H1 (cell line): ENCODE measurements around the gene ATP6V1E1. TPM values are rescaled to one million over a fixed set of nuclear protein-coding genes. Genes with fewer than 3 reads are reported as not detected.

ENCODE experiments used
- CTCF ChIA-PET: fragments of 300-600 bp; sonication (Branson Sonifier 250); formaldehyde crosslinking; loops from one replicate; lab custom pipeline; 2021; ENCODE audit not compliant: partially characterized antibody; lab: Charles Lee
- POLR2A ChIA-PET: fragments of 300-600 bp; sonication (Branson Sonifier 250); formaldehyde crosslinking; loops from one replicate; lab custom pipeline; 2021; ENCODE audit warnings: inconsistent platforms; ENCODE audit not compliant: partially characterized antibody; lab: Charles Lee
- DNase-seq, 2 experiments: peaks; one replicate each; pipeline versions ENCODE4 v3.0.0 to v3.0.0-alpha.2; 2010 to 2022; ENCODE audit warnings: low spot score in 2 of 2, low read depth in 1 of 2, mixed read lengths in 1 of 2
- FAIRE-seq: peaks from 2 replicates; lab custom pipeline; 2011; peaks lifted over from hg19 to GRCh38; lab: Jason Lieb, UNC
- H2AFZ ChIP-seq: 2 replicates; pipeline ENCODE4 v1.8.1; 2012; ENCODE audit warnings: low read length, inconsistent platforms
- H2AK5ac ChIP-seq: 2 replicates; pipeline ENCODE4 v1.6.1; 2013; ENCODE audit warnings: low read depth, low read length
- H2BK120ac ChIP-seq: replicated peaks from 2 replicates; pipeline ENCODE3; 2013; ENCODE audit warnings: low read depth, low read length, inconsistent platforms
- H2BK12ac ChIP-seq: 2 replicates; pipeline ENCODE4 v1.6.1; 2013; ENCODE audit warnings: low read depth, low read length
- H2BK15ac ChIP-seq: 2 replicates; pipeline ENCODE4 v1.6.1; 2013; ENCODE audit warnings: low read length
- H2BK20ac ChIP-seq: 2 replicates; pipeline ENCODE4 v1.6.1; 2013; ENCODE audit warnings: low read length
- H2BK5ac ChIP-seq: 2 replicates; pipeline ENCODE4 v1.6.1; 2013; ENCODE audit warnings: low read depth, low read length
- H3K14ac ChIP-seq: 2 replicates; pipeline ENCODE4 v1.6.1; 2013; ENCODE audit warnings: inconsistent platforms; ENCODE audit not compliant: insufficient read length
- H3K18ac ChIP-seq: 2 replicates; pipeline ENCODE4 v1.6.1; 2013; ENCODE audit warnings: low read length; ENCODE audit errors: extremely low read depth
- H3K23ac ChIP-seq: 2 replicates; pipeline ENCODE4 v1.6.1; 2013; ENCODE audit warnings: inconsistent platforms; ENCODE audit not compliant: insufficient read length
- H3K23me2 ChIP-seq: 2 replicates; pipeline ENCODE4 v1.6.1; 2013; ENCODE audit warnings: low read depth, low read length
- H3K27ac ChIP-seq: 2 replicates; pipeline ENCODE4 v1.6.1; 2011; ENCODE audit warnings: low read depth, low read length, inconsistent platforms
- H3K27me3 ChIP-seq, 4 experiments: replicated peaks in 1 of 4; 1 replicate in 1 of 4; 2 replicates in 3 of 4; pipeline versions ENCODE4 v1.6.1 to v1.8.1; 2011 to 2013; ENCODE audit warnings: low read length in 3 of 4, mild to moderate bottlenecking in 3 of 4, inconsistent platforms in 2 of 4, mixed read lengths in 2 of 4, moderate library complexity in 1 of 4; ENCODE audit not compliant: control insufficient read depth in 3 of 4, insufficient read depth in 3 of 4; ENCODE audit errors: extremely low read depth in 1 of 4
- H3K36me3 ChIP-seq, 4 experiments: 2 replicates each; pipeline versions ENCODE4 v1.6.1 to v1.8.1; 2011 to 2013; ENCODE audit warnings: mild to moderate bottlenecking in 4 of 4, low read length in 3 of 4, moderate library complexity in 2 of 4, control low read depth in 1 of 4, inconsistent platforms in 1 of 4; ENCODE audit not compliant: insufficient read depth in 4 of 4, control insufficient read depth in 2 of 4
- H3K4ac ChIP-seq: replicated peaks from 2 replicates; pipeline ENCODE3; 2013; ENCODE audit warnings: low read length, low read depth, mixed read lengths, inconsistent platforms; ENCODE audit not compliant: insufficient read length
- H3K4me1 ChIP-seq, 4 experiments: replicated peaks in 1 of 4; 1 replicate in 1 of 4; 2 replicates in 3 of 4; pipeline versions ENCODE4 v1.6.1 to v1.8.1; 2011 to 2013; ENCODE audit warnings: low read length in 3 of 4, inconsistent platforms in 2 of 4, mixed read lengths in 1 of 4; ENCODE audit not compliant: insufficient read depth in 4 of 4, control insufficient read depth in 3 of 4
- H3K4me2 ChIP-seq, 2 experiments: 2 replicates each; pipeline versions ENCODE4 v1.6.1 to v1.8.1; 2011 to 2013; ENCODE audit warnings: low read depth in 2 of 2, low read length in 2 of 2, control low read depth in 1 of 2, inconsistent platforms in 1 of 2, mild to moderate bottlenecking in 1 of 2; ENCODE audit not compliant: insufficient read depth in 1 of 2
- H3K4me3 ChIP-seq, 4 experiments: fragments of 200-600, 300-600 bp in 1 of 4; sonication (generic), shearing (Covaris generic), sonication (Bioruptor Twin) in 1 of 4; 2 replicates each; pipeline versions ENCODE4 v1.5.1 to v1.8.1; 2011 to 2016; ENCODE audit warnings: low read length in 4 of 4, low read depth in 3 of 4, control low read depth in 2 of 4, inconsistent platforms in 2 of 4, mild to moderate bottlenecking in 2 of 4, mixed read lengths in 1 of 4, moderate library complexity in 1 of 4; ENCODE audit not compliant: insufficient read depth in 2 of 4; ENCODE audit errors: extremely low read depth in 1 of 4
- H3K56ac ChIP-seq: replicated peaks from 2 replicates; pipeline ENCODE3; 2013; ENCODE audit warnings: low read depth, mild to moderate bottlenecking, mixed read lengths, low read length, inconsistent platforms; ENCODE audit not compliant: insufficient read length
- H3K79me1 ChIP-seq: 2 replicates; pipeline ENCODE4 v1.6.1; 2013; ENCODE audit warnings: low read depth, low read length, control low read depth
- H3K79me2 ChIP-seq, 2 experiments: 2 replicates each; pipeline versions ENCODE4 v1.6.1 to v1.8.1; 2012 to 2013; ENCODE audit warnings: low read length in 2 of 2, mild to moderate bottlenecking in 2 of 2, inconsistent platforms in 1 of 2; ENCODE audit not compliant: insufficient read depth in 2 of 2, control insufficient read depth in 1 of 2
- H3K9ac ChIP-seq, 4 experiments: replicated peaks in 1 of 4; 1 replicate in 1 of 4; 2 replicates in 3 of 4; pipeline versions ENCODE4 v1.6.1 to v1.8.1; 2011 to 2013; ENCODE audit warnings: low read depth in 3 of 4, low read length in 3 of 4, control low read depth in 2 of 4, mild to moderate bottlenecking in 2 of 4, moderate library complexity in 2 of 4, inconsistent platforms in 1 of 4; ENCODE audit errors: extremely low read depth in 1 of 4
- H3K9me3 ChIP-seq, 2 experiments: 2 replicates each; pipeline versions ENCODE4 v1.6.1 to v1.8.1; 2012 to 2013; ENCODE audit warnings: mild to moderate bottlenecking in 2 of 2, moderate library complexity in 2 of 2, control low read depth in 1 of 2, inconsistent platforms in 1 of 2, low read depth in 1 of 2, low read length in 1 of 2, mixed read lengths in 1 of 2; ENCODE audit not compliant: insufficient read depth in 2 of 2
- H4K20me1 ChIP-seq, 2 experiments: replicated peaks in 1 of 2; 2 replicates each; pipeline versions ENCODE3 to v1.8.1; 2011 to 2013; ENCODE audit warnings: inconsistent platforms in 2 of 2, low read length in 2 of 2, mild to moderate bottlenecking in 1 of 2; ENCODE audit not compliant: insufficient read depth in 2 of 2, control insufficient read depth in 1 of 2
- H4K5ac ChIP-seq: 2 replicates; pipeline ENCODE4 v1.6.1; 2013; ENCODE audit warnings: low read length, low read depth, mixed read lengths, inconsistent platforms; ENCODE audit not compliant: insufficient read length
- H4K8ac ChIP-seq: 2 replicates; pipeline ENCODE4 v1.8.0; 2013; ENCODE audit warnings: mild to moderate bottlenecking, moderate library complexity, low read length, inconsistent platforms; ENCODE audit not compliant: insufficient read depth; ENCODE audit errors: extremely low read depth
- H4K91ac ChIP-seq: replicated peaks from 2 replicates; pipeline ENCODE3; 2013; ENCODE audit warnings: low read length, mixed read lengths, inconsistent platforms; ENCODE audit not compliant: insufficient read length
- CEBPB ChIP-seq: IDR thresholded peaks from 2 replicates; pipeline ENCODE4 v1.6.1; 2012; ENCODE audit warnings: low read depth, low read length
- CHD1 ChIP-seq: IDR thresholded peaks from 2 replicates; pipeline ENCODE4 v1.6.1; 2012; ENCODE audit warnings: low read depth, low read length, improper control_type of control experiment
- CHD2 ChIP-seq: IDR thresholded peaks from 2 replicates; pipeline ENCODE4 v1.6.1; 2012; ENCODE audit warnings: low read length, improper control_type of control experiment
- CREB1 ChIP-seq: IDR thresholded peaks from 2 replicates; pipeline ENCODE4 v1.6.1; 2012; ENCODE audit warnings: inconsistent platforms
- EGR1 ChIP-seq: IDR thresholded peaks from 2 replicates; pipeline ENCODE4 v1.6.1; 2011; ENCODE audit warnings: low read depth, low read length, borderline replicate concordance
- HDAC6 ChIP-seq: IDR thresholded peaks from one replicate; pipeline ENCODE4 v1.7.1; 2012; ENCODE audit warnings: low read depth, mild to moderate bottlenecking, inconsistent platforms, low read length, moderate library complexity
- RFX5 ChIP-seq: IDR thresholded peaks from 2 replicates; pipeline ENCODE4 v1.6.1; 2011; ENCODE audit warnings: low read depth, low read length, improper control_type of control experiment, borderline replicate concordance
- RNF2 ChIP-seq: fragments of 200-900, 300-1000 bp; sonication (generic); IDR thresholded peaks from 2 replicates; pipeline ENCODE4 v1.7.1; 2016; ENCODE audit warnings: borderline replicate concordance, low read depth, mild to moderate bottlenecking, antibody characterized with exemption, low read length; ENCODE audit not compliant: poor library complexity, severe bottlenecking; ENCODE audit errors: missing control alignments
- SP1 ChIP-seq: IDR thresholded peaks from 2 replicates; pipeline ENCODE4 v1.6.1; 2011; ENCODE audit warnings: low read depth, low read length
- SP2 ChIP-seq: IDR thresholded peaks from 2 replicates; pipeline ENCODE4 v1.6.1; 2012; ENCODE audit warnings: mild to moderate bottlenecking, low read length, inconsistent platforms
- SUZ12 ChIP-seq: fragments of 200-600 bp; sonication (generic); IDR thresholded peaks from 2 replicates; pipeline ENCODE4 v1.6.1; 2012; ENCODE audit warnings: mild to moderate bottlenecking, inconsistent platforms, low read length, moderate library complexity, mixed read lengths
- WGBS, 2 experiments: shearing (Covaris generic) in 1 of 2; methylation state at CpG; one replicate each; pipeline versions ENCODE4 v1.1.6 to v1.1.7; 2013 to 2015; ENCODE audit warnings: low lambda C conversion rate in 2 of 2, mixed read lengths in 2 of 2, inconsistent platforms in 1 of 2, low coverage in 1 of 2, missing lambda C conversion rate in 1 of 2; ENCODE audit not compliant: insufficient replicate concordance in 2 of 2, insufficient coverage in 1 of 2, insufficient read length in 1 of 2; ENCODE audit errors: extremely low coverage in 1 of 2, missing lambda C conversion rate in 1 of 2; 5-methylcytosine and 5-hydroxymethylcytosine counted together
- polyA plus RNA-seq, 7 experiments: library from polyadenylated mRNA; depleted of rRNA in 3 of 7; stranded (reverse) in 5 of 7; unstranded in 2 of 7; fragments of >200 nt in 5 of 7; fragments of 200-250 nt in 2 of 7; gene quantifications; 1 replicate in 5 of 7; 2 replicates in 1 of 7; 4 replicates in 1 of 7; pipeline versions ENCODE4 v1.2.1 to v1.2.3, GENCODE V29; 2011 to 2013; ENCODE audit warnings: missing spikeins in 2 of 7, mixed read lengths in 2 of 7
- total RNA-seq: library from RNA; stranded (reverse); fragmentation: NEBNext Ultra II Directional; extraction: Animal tissue kit (Norgen Biotek cat#: 25700); gene quantifications from 2 replicates; pipeline ENCODE4 v1.2.1, GENCODE V29; 2021
- TF ChIP-seq, protein P1 (sequence below): IDR thresholded peaks from 2 replicates; pipeline ENCODE4 v1.6.1; 2011; ENCODE audit warnings: low read length, improper control_type of control experiment
- TF ChIP-seq, protein P2 (sequence below): IDR thresholded peaks from 2 replicates; pipeline ENCODE4 v1.6.1; 2012; ENCODE audit warnings: inconsistent platforms

The ATP6V1E1 gene
- total and polyA plus RNA-seq, 2 of the 8 experiments (the other 6 are each of a cell fraction or from before 2014, with no cell fraction given) = 80.4 to 88.1 TPM

DNA sequence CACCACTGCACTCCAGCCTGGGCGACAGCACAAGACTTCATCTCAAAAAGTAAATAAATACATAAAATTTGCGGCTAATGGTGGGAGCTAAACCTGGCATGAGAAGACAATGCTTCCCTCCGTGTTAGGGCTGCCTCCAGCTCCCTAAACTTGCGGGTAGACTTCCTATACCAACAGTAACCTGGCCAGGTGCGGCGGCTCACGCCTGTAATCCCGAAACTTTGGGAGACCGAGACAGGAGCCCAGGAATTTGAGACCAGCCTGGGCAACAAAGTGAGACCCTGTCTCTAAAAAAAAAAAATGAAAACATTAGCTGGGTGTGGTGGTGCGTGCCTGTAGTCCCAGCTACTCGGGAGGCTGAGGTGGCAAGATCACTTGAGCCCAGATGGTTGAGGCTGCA, 39.9 kb downstream of the ATP6V1E1 start:
- no peak overlapping the region for H3K23ac ChIP-seq
- no peak overlapping the region for H2BK12ac ChIP-seq
- H3K23me2 ChIP-seq = no peaks in the 10 kb centered on the region
- H3K4me3 ChIP-seq = no peak overlapping the region
- H4K5ac ChIP-seq = no peak overlapping the region
- no peak overlapping the region for H4K91ac ChIP-seq
- H3K18ac ChIP-seq = no peak overlapping the region
- CTCF ChIA-PET = interaction anchor here (0.5 to 4.0 kb wide), 8 partner anchors 8 to 427 kb away, joined by 3 to 27 read pairs (median 4); no protein-coding TSS in a partner anchor
- H3K14ac ChIP-seq = no peak overlapping the region
- no peak overlapping the region for H4K8ac ChIP-seq
- no peaks in the 10 kb centered on the region for H3K79me1 ChIP-seq
- FAIRE-seq (no peak), DNase-seq (no peak)
- WGBS, 2 experiments = 92% methylated on average over 11 of the region's 11 CpGs; no CpG with 5 or more reads in 1 of the 2 experiments
- no peaks in the 10 kb centered on the region for H3K27me3 ChIP-seq
- H2BK20ac ChIP-seq = no peak overlapping the region
- H3K36me3 ChIP-seq = peaks cover 10 to 26% (median 20%) of the 10 kb centered on the region in 4 experiments; a peak in 7 of 8 replicates
- no peak overlapping the region for H2AK5ac ChIP-seq
- no peak overlapping the region for H2BK120ac ChIP-seq
- no peak overlapping the region for H2BK15ac ChIP-seq
- H3K4ac ChIP-seq = no peak overlapping the region
- no peak overlapping the region for H3K9ac ChIP-seq
- POLR2A ChIA-PET = interaction anchor here (0.6 to 3.7 kb wide), 6 partner anchors 12 to 1853 kb away, joined by 3 to 16 read pairs (median 9); partner anchors contain the start of gene SLC25A18
- no peaks in the 10 kb centered on the region for H3K9me3 ChIP-seq
- H4K20me1 ChIP-seq = peaks cover 0 to 1% of the 10 kb centered on the region in 2 experiments
- no peak overlapping the region for H2AFZ ChIP-seq
- no peaks in the 10 kb centered on the region for H3K4me1 ChIP-seq
- no peak overlapping the region for H3K27ac ChIP-seq
- H3K56ac ChIP-seq = no peak overlapping the region
- no peak overlapping the region for H3K4me2 ChIP-seq
- no peaks in the 10 kb centered on the region for H3K79me2 ChIP-seq
- no peak overlapping the region for H2BK5ac ChIP-seq
- TF ChIP-seq CHD1 (no peak), HDAC6 (no peak), SUZ12 (no peak), CREB1 (no peak), RNF2 (no peak), SP1 (no peak), RFX5 (no peak), EGR1 (no peak), CHD2 (no peak), CEBPB (no peak), SP2 (no peak)
- TF ChIP-seq, protein P1, sequence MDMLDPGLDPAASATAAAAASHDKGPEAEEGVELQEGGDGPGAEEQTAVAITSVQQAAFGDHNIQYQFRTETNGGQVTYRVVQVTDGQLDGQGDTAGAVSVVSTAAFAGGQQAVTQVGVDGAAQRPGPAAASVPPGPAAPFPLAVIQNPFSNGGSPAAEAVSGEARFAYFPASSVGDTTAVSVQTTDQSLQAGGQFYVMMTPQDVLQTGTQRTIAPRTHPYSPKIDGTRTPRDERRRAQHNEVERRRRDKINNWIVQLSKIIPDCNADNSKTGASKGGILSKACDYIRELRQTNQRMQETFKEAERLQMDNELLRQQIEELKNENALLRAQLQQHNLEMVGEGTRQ = no peak
- TF ChIP-seq, protein P2, sequence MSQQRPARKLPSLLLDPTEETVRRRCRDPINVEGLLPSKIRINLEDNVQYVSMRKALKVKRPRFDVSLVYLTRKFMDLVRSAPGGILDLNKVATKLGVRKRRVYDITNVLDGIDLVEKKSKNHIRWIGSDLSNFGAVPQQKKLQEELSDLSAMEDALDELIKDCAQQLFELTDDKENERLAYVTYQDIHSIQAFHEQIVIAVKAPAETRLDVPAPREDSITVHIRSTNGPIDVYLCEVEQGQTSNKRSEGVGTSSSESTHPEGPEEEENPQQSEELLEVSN = no peak
